NCI-H1105 treated with DMSO at 0.1 percent for 48 hours (cell line): ENCODE data around the gene MACROD2.
"Not testable (repeated sequence)": the region's sequence is repeated elsewhere in the genome, so short reads cannot be mapped to it uniquely, and the experiment has no call there.

Experiments
- DNase-seq: peaks from one replicate; lab custom pipeline; 2025; lab: John Stamatoyannopoulos, UW

Gene MACROD2

GRCh38 chr20:14193443-14193842 lies 198.1 kb downstream of the MACROD2 start:
- no peak for DNase-seq

DNA sequence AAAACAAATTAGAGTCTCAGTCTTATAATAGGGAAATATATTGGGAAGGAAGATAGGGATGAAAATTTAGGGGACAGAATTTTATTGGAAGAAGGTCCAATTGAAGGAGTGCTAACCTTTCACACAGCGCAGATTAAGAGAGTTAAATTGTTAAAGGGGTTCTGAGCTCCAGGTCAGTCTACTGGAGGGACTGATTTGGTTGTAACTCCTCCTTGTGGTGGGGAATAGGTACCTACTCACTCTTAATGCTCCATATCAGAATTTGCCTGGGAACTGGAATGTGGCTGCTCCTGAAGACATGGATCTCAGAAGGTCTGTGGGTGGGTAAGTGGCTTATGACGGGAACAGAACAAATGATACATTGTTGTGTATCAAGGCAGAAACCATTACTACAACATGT lies 198.6 kb downstream of the MACROD2 start:
- DNase-seq, result no peak

DNA sequence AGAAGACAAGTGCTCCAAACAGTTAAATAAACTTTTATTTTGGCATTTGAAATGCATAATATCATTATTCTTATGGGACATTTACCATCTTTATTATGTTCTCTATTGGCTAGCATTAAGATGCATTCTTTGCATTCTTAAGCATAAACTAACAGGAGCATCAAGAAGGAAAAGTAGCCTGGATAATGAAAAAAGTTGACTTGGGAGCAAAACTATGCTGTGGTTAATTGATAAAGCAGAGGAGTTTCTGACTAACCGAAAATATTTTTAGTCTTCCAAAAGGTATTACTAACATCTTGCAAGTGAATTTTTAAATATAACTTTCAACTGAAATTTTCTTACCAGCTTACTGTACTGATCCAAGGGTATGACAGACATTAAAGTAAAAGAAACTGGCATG lies 201.8 kb downstream of the MACROD2 start:
- no peak for DNase-seq

- DNase-seq, result no peak
Measured at GRCh38 chr20:14198416-14198815, 203.1 kb downstream of the MACROD2 start.

DNA sequence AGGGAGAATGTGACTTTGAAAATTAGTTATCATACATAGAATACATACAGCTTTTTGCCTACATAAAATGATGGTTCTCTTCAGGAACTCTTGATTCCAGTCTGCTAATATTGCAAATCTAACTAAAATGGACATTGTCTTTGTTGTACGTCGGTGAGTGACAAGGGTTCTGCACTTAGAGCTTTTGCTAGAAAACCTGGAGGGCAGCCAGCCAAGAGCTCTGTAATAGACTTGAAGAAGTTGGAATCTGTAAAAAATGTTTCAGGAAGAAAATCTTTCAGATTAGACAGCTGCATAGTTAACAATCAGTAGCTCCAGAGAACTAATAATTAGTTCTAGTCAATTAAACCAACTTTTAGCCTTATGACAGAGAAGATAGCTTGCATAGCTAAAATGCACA lies 203.8 kb downstream of the MACROD2 start:
- DNase-seq, result peak; percentile 24

GRCh38 chr20:14203657-14204056 lies 208.3 kb downstream of the MACROD2 start:
- no peak for DNase-seq

GRCh38 chr20:14207591-14207990 lies 212.3 kb downstream of the MACROD2 start:
- DNase-seq, result no peak

DNA sequence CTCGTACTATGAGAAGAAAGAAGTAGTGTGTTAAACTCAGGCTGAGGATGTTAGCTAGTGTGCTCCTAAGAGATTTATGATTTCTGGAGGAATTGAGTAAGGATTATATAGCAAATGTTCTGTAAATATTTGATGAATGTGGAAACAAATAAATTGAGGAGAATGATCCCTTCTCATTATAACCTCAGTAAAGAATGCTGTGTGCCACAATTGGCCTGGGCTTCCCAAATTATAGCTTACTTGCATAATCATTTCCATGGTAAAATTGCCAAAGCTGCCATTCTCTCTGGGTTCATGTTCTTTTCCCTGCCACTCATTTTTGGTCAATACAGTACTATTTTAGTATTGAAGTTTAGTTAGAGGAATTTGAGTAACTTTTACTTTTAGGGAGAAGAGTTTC lies 213.6 kb downstream of the MACROD2 start:
- DNase-seq, result no peak

DNA sequence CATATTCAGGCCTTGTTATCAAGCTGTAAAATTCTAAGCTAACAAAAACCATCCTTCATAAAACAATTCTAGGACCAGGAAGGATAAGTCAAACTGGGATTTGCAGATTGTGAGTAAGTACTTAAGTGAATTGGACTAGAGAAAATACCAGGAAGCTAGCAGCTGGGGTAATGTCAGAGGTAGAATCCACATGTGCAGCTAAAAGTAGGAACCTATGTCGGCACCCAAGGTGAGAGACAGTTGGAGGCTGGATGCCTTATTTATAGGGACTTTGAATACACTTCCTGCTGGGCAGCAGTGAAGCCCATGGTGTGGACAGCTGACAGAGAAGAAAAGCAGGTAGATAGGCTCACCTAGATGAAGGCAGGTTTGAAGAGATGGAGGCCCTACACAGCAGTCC lies 214.8 kb downstream of the MACROD2 start:
- no peak for DNase-seq

- DNase-seq, result no peak
Measured at GRCh38 chr20:14214046-14214445, 218.7 kb downstream of the MACROD2 start.

DNA sequence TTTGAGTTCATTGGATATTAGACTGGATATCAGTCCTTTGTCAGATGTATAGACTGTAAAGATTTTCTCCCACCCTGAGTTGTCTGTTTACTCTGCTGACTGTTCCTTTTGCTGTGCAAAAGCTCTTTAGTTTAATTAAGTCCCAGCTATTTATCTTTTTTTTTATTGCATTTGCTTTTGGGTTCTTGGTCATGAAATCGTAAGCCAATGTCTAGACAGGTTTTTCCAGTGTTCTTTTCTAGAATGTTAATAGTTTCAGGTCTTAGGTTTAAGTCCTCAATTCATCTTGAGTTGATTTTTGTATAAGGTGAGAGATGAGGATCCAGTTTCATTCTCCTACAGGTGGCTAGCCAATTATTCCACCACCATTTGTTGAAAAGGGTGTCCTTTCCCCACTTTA lies 220.6 kb downstream of the MACROD2 start:
- DNase-seq, result not testable (repeated sequence)

GRCh38 chr20:14219801-14220461 lies 224.6 kb downstream of the MACROD2 start:
- DNase-seq, result no peak

DNA sequence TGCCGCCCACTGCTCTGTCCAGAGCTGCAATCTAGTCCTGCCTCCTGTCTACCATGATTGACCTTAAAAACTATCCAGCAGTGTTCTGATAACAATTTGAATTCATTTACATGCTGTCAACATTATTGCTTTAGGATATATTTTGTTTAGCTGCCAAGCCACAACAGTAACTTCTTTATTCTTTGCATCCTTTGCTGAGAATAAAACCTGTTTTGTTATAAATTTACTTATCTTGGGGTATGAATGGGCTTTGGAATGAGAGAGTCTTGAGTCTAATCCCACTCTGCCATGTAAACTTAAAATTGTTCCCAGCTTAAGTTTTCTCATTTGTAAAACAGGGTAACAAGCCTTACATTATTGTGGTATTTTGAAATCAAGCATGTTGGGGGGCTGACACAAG lies 225.7 kb downstream of the MACROD2 start:
- no peak for DNase-seq

- no peak for DNase-seq
Measured at GRCh38 chr20:14223806-14224205, 228.5 kb downstream of the MACROD2 start.

- not testable (repeated sequence) for DNase-seq
Measured at GRCh38 chr20:14226051-14227049, 231.0 kb downstream of the MACROD2 start.

- no peak for DNase-seq
Measured at GRCh38 chr20:14232650-14233049, 237.3 kb downstream of the MACROD2 start.

- DNase-seq, result no peak
Measured at GRCh38 chr20:14234666-14235295, 239.5 kb downstream of the MACROD2 start.

- DNase-seq, result no peak
Measured at GRCh38 chr20:14235355-14235754, 240.0 kb downstream of the MACROD2 start.

GRCh38 chr20:14245368-14245970 lies 250.2 kb downstream of the MACROD2 start:
- no peak for DNase-seq

- no peak for DNase-seq
Measured at GRCh38 chr20:14259689-14260088, 264.4 kb downstream of the MACROD2 start.

- DNase-seq, result no peak
Measured at GRCh38 chr20:14260367-14260766, 265.1 kb downstream of the MACROD2 start.

- no peak for DNase-seq
Measured at GRCh38 chr20:14264869-14265268, 269.6 kb downstream of the MACROD2 start.
